C4-2B (cell line): Measurements from ENCODE around the gene PARD3B.

Experiments used
- ZFX ChIP-seq: fragments of 450-650 bp; IDR thresholded peaks from 2 replicates; pipeline ENCODE4 v1.6.1; 2017
- TF ChIP-seq, protein P1 (sequence below): fragments of 450-650 bp; conservative IDR thresholded peaks from 2 replicates; pipeline ENCODE4 v1.5.1; 2017; ENCODE audit warnings: mild to moderate bottlenecking

DNA sequence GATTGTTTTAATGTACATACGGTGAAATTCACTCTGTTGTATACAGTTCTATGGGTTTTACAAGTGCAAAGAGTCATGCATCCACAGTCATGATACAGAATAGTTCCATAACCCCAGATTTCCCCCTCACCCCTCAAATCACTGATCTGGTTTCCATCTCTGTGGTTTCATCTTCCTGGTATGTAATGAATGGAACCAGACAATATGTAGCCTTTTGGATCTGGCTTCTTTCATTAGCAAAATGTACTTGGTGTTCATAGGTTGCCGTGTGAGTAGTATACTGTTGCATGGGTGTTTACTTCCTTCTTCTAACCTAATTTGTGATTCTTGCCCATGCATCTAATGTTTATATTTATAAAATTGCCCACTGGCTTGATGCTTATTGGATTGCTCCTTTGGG is 838.3 kb downstream of the PARD3B start:
- TF ChIP-seq, protein P1, sequence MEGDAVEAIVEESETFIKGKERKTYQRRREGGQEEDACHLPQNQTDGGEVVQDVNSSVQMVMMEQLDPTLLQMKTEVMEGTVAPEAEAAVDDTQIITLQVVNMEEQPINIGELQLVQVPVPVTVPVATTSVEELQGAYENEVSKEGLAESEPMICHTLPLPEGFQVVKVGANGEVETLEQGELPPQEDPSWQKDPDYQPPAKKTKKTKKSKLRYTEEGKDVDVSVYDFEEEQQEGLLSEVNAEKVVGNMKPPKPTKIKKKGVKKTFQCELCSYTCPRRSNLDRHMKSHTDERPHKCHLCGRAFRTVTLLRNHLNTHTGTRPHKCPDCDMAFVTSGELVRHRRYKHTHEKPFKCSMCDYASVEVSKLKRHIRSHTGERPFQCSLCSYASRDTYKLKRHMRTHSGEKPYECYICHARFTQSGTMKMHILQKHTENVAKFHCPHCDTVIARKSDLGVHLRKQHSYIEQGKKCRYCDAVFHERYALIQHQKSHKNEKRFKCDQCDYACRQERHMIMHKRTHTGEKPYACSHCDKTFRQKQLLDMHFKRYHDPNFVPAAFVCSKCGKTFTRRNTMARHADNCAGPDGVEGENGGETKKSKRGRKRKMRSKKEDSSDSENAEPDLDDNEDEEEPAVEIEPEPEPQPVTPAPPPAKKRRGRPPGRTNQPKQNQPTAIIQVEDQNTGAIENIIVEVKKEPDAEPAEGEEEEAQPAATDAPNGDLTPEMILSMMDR: no peak
- TF ChIP-seq ZFX: no peak
